OCI-LY7 (cell line): ENCODE measurements around the gene PHF10. TPM values are rescaled to one million over a fixed set of nuclear protein-coding genes. Genes with fewer than 3 reads are reported as not detected.

Experiments
- BruUV-seq: library from RNA; stranded (reverse); fragments of 400-500 nt; replicated peaks from 2 replicates; lab custom pipeline; 2021; lab: Mats Ljungman, UMichigan
- CTCF ChIA-PET: fragments of 300-600 bp; sonication (Branson Sonifier 250); formaldehyde crosslinking; loops from one replicate; lab custom pipeline; 2022; ENCODE audit warnings: antibody characterized with exemption; ENCODE audit not compliant: unreplicated experiment; lab: Charles Lee
- POLR2A ChIA-PET: fragments of 300-600 bp; sonication (Branson Sonifier 250); formaldehyde crosslinking; loops from one replicate; lab custom pipeline; 2022; ENCODE audit warnings: antibody characterized with exemption; lab: Charles Lee
- DNase-seq: peaks from one replicate; pipeline ENCODE4 v3.0.0-alpha.2; 2015; ENCODE audit warnings: low spot score
- H2AFZ ChIP-seq: fragments of 200-600 bp; sonication (generic), shearing (Covaris generic); 2 replicates; pipeline ENCODE4 v1.6.1; 2014; ENCODE audit warnings: mild to moderate bottlenecking, antibody characterized with exemption, low read length, moderate library complexity
- H3K27ac ChIP-seq: fragments of 200-600 bp; sonication (generic); 2 replicates; pipeline ENCODE4 v1.5.1; 2014; ENCODE audit warnings: mixed run types, low read depth, mild to moderate bottlenecking, moderate library complexity, low read length, inconsistent platforms; ENCODE audit not compliant: poor library complexity, severe bottlenecking
- H3K36me3 ChIP-seq: fragments of 200-600 bp; sonication (generic); 2 replicates; pipeline ENCODE4 v1.6.1; 2014; ENCODE audit warnings: mild to moderate bottlenecking, antibody characterized with exemption, low read length, moderate library complexity, mixed read lengths; ENCODE audit not compliant: insufficient read depth
- H3K4me1 ChIP-seq: fragments of 200-600 bp; sonication (generic); 2 replicates; pipeline ENCODE4 v1.5.1; 2014; ENCODE audit warnings: mild to moderate bottlenecking, low read length; ENCODE audit not compliant: insufficient read depth, poor library complexity, severe bottlenecking
- H3K4me2 ChIP-seq: fragments of 200-600 bp; sonication (generic); 2 replicates; pipeline ENCODE4 v1.6.1; 2014; ENCODE audit warnings: mild to moderate bottlenecking, low read length
- H3K4me3 ChIP-seq: fragments of 200-600 bp; sonication (generic); 2 replicates; pipeline ENCODE4 v1.5.1; 2014; ENCODE audit warnings: mild to moderate bottlenecking, low read depth, low read length; ENCODE audit not compliant: poor library complexity, severe bottlenecking
- H3K79me2 ChIP-seq: fragments of 200-600 bp; sonication (generic); 2 replicates; pipeline ENCODE4 v1.6.1; 2016; ENCODE audit warnings: low read depth, mild to moderate bottlenecking, low read length, moderate library complexity, mixed read lengths; ENCODE audit not compliant: insufficient read depth
- H3K9me2 ChIP-seq: fragments of 200-600 bp; sonication (generic); 2 replicates; pipeline ENCODE4 v1.6.1; 2016; ENCODE audit warnings: mild to moderate bottlenecking, low read length, mixed read lengths; ENCODE audit not compliant: insufficient read depth
- H3K9me3 ChIP-seq: fragments of 200-600 bp; sonication (generic); 2 replicates; pipeline ENCODE4 v1.6.1; 2014; ENCODE audit warnings: mild to moderate bottlenecking, mixed run types, low read length, mixed read lengths
- H4K20me1 ChIP-seq: fragments of 200-600 bp; sonication (generic); 2 replicates; pipeline ENCODE4 v1.6.1; 2014; ENCODE audit warnings: mild to moderate bottlenecking, antibody characterized with exemption, low read length, moderate library complexity, mixed read lengths; ENCODE audit not compliant: insufficient read depth
- EZH2phosphoT487 ChIP-seq: fragments of 200-600 bp; sonication (generic); IDR thresholded peaks from 2 replicates; pipeline ENCODE4 v1.6.1; 2018; ENCODE audit warnings: low read depth, borderline replicate concordance, mild to moderate bottlenecking, mixed run types, antibody characterized with exemption, low read length, moderate library complexity, mixed read lengths
- intact Hi-C: fragments of 100-400 bp; cut with micrococcal nuclease; formaldehyde crosslinking; loops from one replicate; pipeline ENCODE4 v1.10.0; 2022; ENCODE audit not compliant: unreplicated experiment
- total RNA-seq, 2 experiments: library from RNA; depleted of rRNA in 1 of 2; stranded (reverse); fragments of >200 nt in 1 of 2; shearing (Covaris generic) in 1 of 2; gene quantifications; 2 replicates each; pipeline ENCODE4 v1.2.3, GENCODE V29; 2014 to 2022
- TF ChIP-seq, protein P1 (sequence below): fragments of 200-600 bp; sonication (generic); conservative IDR thresholded peaks from 2 replicates; pipeline ENCODE4 v1.5.1; 2014; ENCODE audit warnings: mild to moderate bottlenecking, antibody characterized with exemption, low read length, moderate library complexity, mixed read lengths

The PHF10 gene
- total RNA-seq, 2 experiments from 2014 or later = 42.5 to 74.1 TPM

DNA sequence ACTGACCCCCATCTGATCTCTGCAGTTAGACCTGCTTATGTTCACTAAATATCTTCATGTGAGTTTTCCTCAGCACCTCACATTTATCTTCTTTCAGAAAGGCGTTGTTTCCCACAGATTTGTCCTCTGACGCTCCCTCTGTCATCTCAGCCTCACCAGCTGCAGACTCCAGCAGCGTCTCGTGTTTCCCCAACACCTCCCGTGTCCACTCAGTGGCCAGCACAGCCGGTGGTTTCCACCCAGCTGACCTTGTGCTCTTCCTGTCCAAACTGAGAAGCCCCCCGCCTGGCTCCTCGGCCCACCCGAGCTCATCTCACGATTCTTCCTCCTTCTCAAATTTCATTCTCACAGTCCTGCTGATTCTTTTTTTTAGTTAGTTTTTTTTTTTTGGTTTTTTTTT, 39.6 kb upstream of the PHF10 start:
- no peaks in the 10 kb centered on the region for H3K4me1 ChIP-seq
- no peak overlapping the region for H3K4me2 ChIP-seq
- no peaks in the 10 kb centered on the region for H3K9me2 ChIP-seq
- no peak for DNase-seq
- H3K4me3 ChIP-seq = no peak overlapping the region
- intact Hi-C loops = no loop called here
- no peak overlapping the region for H2AFZ ChIP-seq
- ChIA-PET CTCF (no interaction called here), POLR2A (interaction anchor here (0.7 to 0.8 kb wide), 2 partner anchors 61 to 802 kb away, joined by 3 to 5 read pairs; no protein-coding TSS in a partner anchor)
- peaks cover 90% of the 10 kb centered on the region for H3K36me3 ChIP-seq
- no peak for TF ChIP-seq EZH2phosphoT487
- TF ChIP-seq, protein P1, sequence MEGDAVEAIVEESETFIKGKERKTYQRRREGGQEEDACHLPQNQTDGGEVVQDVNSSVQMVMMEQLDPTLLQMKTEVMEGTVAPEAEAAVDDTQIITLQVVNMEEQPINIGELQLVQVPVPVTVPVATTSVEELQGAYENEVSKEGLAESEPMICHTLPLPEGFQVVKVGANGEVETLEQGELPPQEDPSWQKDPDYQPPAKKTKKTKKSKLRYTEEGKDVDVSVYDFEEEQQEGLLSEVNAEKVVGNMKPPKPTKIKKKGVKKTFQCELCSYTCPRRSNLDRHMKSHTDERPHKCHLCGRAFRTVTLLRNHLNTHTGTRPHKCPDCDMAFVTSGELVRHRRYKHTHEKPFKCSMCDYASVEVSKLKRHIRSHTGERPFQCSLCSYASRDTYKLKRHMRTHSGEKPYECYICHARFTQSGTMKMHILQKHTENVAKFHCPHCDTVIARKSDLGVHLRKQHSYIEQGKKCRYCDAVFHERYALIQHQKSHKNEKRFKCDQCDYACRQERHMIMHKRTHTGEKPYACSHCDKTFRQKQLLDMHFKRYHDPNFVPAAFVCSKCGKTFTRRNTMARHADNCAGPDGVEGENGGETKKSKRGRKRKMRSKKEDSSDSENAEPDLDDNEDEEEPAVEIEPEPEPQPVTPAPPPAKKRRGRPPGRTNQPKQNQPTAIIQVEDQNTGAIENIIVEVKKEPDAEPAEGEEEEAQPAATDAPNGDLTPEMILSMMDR = no peak
- no peaks in the 10 kb centered on the region for H3K79me2 ChIP-seq
- BruUV-seq = no TSS peak
- H4K20me1 ChIP-seq = no peaks in the 10 kb centered on the region
- H3K9me3 ChIP-seq = no peaks in the 10 kb centered on the region
- no peak overlapping the region for H3K27ac ChIP-seq

DNA sequence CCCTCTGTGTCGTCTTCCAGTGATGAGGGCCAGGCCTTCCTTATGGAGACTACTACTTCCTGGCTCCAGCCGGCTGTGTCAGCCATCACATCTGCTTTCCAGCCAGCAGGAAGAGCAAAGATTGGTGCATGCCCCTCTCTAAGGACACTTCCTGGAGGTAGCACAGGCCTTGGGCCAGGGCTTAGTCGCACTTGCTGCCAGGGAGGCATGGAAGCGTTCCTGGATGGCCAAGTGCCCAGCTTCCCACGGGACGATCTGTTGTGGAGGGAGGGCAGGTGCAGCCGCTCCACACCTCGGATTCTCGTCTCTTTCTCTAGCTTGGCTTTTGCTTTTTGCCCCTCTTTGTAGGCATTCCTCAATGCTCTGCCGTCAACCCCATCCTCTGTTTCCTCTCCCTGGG, 39.0 kb upstream of the PHF10 start:
- H3K4me1 ChIP-seq = no peaks in the 10 kb centered on the region
- no peak overlapping the region for H3K27ac ChIP-seq
- POLR2A ChIA-PET = interaction anchor here (0.8 kb wide), 1 partner anchor 61 kb away, joined by 3 read pairs; no protein-coding TSS in a partner anchor
- no peak overlapping the region for H3K4me2 ChIP-seq
- no peak for TF ChIP-seq EZH2phosphoT487
- TF ChIP-seq, protein P1 = no peak
- no peak for DNase-seq
- H3K9me3 ChIP-seq = no peaks in the 10 kb centered on the region
- H3K9me2 ChIP-seq = no peaks in the 10 kb centered on the region
- intact Hi-C loops = no loop called here
- H2AFZ ChIP-seq = no peak overlapping the region
- CTCF ChIA-PET = no interaction called here
- no peaks in the 10 kb centered on the region for H3K79me2 ChIP-seq
- H3K36me3 ChIP-seq = peaks cover 90% of the 10 kb centered on the region
- H3K4me3 ChIP-seq = no peak overlapping the region
- no TSS peak for BruUV-seq
- no peaks in the 10 kb centered on the region for H4K20me1 ChIP-seq

DNA sequence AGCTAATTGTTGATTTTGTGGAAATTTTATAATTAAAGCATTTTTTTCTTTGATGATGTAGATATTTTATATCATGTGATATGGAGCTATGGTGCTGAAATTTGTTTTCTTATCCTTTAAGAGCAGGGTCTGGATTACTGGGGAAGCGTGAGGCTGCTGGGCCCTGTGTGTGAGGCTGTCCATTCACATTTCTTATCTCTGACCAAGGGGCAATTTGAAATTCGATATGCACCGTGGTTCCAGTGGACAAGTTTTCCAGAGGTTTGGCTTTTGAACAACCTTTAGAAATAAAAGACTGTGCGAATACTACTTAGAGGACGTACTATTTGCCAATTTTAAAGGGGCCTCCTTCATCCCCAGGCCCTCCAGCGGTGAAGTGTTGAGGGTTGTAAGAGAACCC, 30.9 kb upstream of the PHF10 start:
- no peak for TF ChIP-seq EZH2phosphoT487
- TF ChIP-seq, protein P1 = no peak
- Histone ChIP-seq H3K4me3 (no peak overlapping the region), H3K9me3 (no peaks in the 10 kb centered on the region), H3K36me3 (peaks cover 40% of the 10 kb centered on the region), H4K20me1 (no peaks in the 10 kb centered on the region; the same call in 1 of the 2 replicates), H3K9me2 (no peaks in the 10 kb centered on the region), H3K27ac (no peak overlapping the region), H3K79me2 (peaks cover 22% of the 10 kb centered on the region), H3K4me1 (peaks cover 17% of the 10 kb centered on the region), H2AFZ (no peak overlapping the region), H3K4me2 (no peak overlapping the region)
- intact Hi-C loops = no loop called here
- ChIA-PET POLR2A (interaction anchor here (0.6 to 1.7 kb wide), 3 partner anchors 18 to 842 kb away, joined by 3 to 4 read pairs (median 3); partner anchors contain the start of gene TBP), CTCF (no interaction called here)
- DNase-seq = no peak
- no TSS peak for BruUV-seq
